NCI-H146 (cell line): ENCODE results near the gene LZTR1.
"Not testable (repeated sequence)": the region's sequence is repeated elsewhere in the genome, so short reads cannot be mapped to it uniquely, and the experiment has no call there.

ENCODE experiments used
- DNase-seq: peaks from one replicate; lab custom pipeline; 2025; lab: John Stamatoyannopoulos, UW

The LZTR1 gene

GRCh38 chr22:21033895-21034294 is 51.8 kb downstream of the LZTR1 start:
- no peak for DNase-seq

GRCh38 chr22:21034989-21035388 is 52.9 kb downstream of the LZTR1 start:
- DNase-seq = no peak

- no peak for DNase-seq
These were observed 56.3 kb downstream of the LZTR1 start for GRCh38 chr22:21038405-21038804.

GRCh38 chr22:21039158-21039557 is 57.1 kb downstream of the LZTR1 start:
- DNase-seq = not testable (repeated sequence)

- no peak for DNase-seq
These were observed 59.8 kb downstream of the LZTR1 start for GRCh38 chr22:21041937-21042336.

GRCh38 chr22:21042978-21043859 is 61.1 kb downstream of the LZTR1 start:
- DNase-seq = peak; percentile 21

GRCh38 chr22:21043860-21044535 is 61.9 kb downstream of the LZTR1 start:
- no peak for DNase-seq

- peak; percentile 72 for DNase-seq
These were observed 63.0 kb downstream of the LZTR1 start for GRCh38 chr22:21044931-21045584.

- DNase-seq = peak; percentile 89
These were observed 63.6 kb downstream of the LZTR1 start, which contains the start of gene LRRC74B for GRCh38 chr22:21045585-21046294. TSS of gene LRRC74B (plus strand) at chr22:21045946. CDS start at chr22:21045987, 41 bp downstream.

GRCh38 chr22:21047035-21047661 is 65.1 kb downstream of the LZTR1 start:
- DNase-seq = no peak

- peak; percentile 92 for DNase-seq
These were observed 65.6 kb downstream of the LZTR1 start for GRCh38 chr22:21047730-21048129.

GRCh38 chr22:21048448-21048847 is 66.4 kb downstream of the LZTR1 start:
- not testable (repeated sequence) for DNase-seq
